Stomach smooth muscle (tissue), 2 donors: ENCODE measurements around the gene C9.
"Not testable (repeated sequence)": the region's sequence is repeated elsewhere in the genome, so short reads cannot be mapped to it uniquely, and the experiment has no call there.

Experiments used
- H3K27ac ChIP-seq: one replicate; pipeline ENCODE4 v1.7.0; 2013; ENCODE audit warnings: mild to moderate bottlenecking, low read length, inconsistent platforms
- H3K27me3 ChIP-seq, 2 donors: one replicate each; pipeline ENCODE4 v1.7.0; 2013; ENCODE audit warnings: low read length in 2 of 2; ENCODE audit not compliant: insufficient read depth in 2 of 2, control insufficient read depth in 1 of 2
- H3K36me3 ChIP-seq, 2 donors: one replicate each; pipeline ENCODE4 v1.7.0; 2013; ENCODE audit warnings: low read length in 2 of 2; ENCODE audit not compliant: control insufficient read depth in 2 of 2, insufficient read depth in 2 of 2
- H3K4me1 ChIP-seq: one replicate; pipeline ENCODE4 v1.7.0; 2013; ENCODE audit warnings: low read length; ENCODE audit not compliant: control insufficient read depth, insufficient read depth
- H3K4me3 ChIP-seq, 2 donors: one replicate each; pipeline ENCODE4 v1.7.0; 2013; ENCODE audit warnings: low read length in 2 of 2
- H3K9ac ChIP-seq, 2 donors: one replicate each; pipeline ENCODE4 v1.7.0; 2013; ENCODE audit warnings: low read length in 2 of 2, mild to moderate bottlenecking in 1 of 2
- H3K9me3 ChIP-seq, 2 donors: one replicate each; pipeline ENCODE4 v1.7.0; 2013; ENCODE audit warnings: low read length in 2 of 2; ENCODE audit not compliant: control insufficient read depth in 2 of 2
- donor health status: healthy.
- donor health status: Pancreatic carcinoma.

C9 gene

GRCh38 chr5:39331861-39332381 is 32.4 kb downstream of the C9 start:
- H3K36me3 ChIP-seq, result no peaks in the 10 kb centered on the region
- H3K4me3 ChIP-seq, result no peak overlapping the region
- H3K27me3 ChIP-seq, result peaks cover 0 to 2% of the 10 kb centered on the region in 2 donors
- H3K4me1 ChIP-seq, result no peaks in the 10 kb centered on the region
- no peak overlapping the region for H3K27ac ChIP-seq
- no peaks in the 10 kb centered on the region for H3K9me3 ChIP-seq
- no peak overlapping the region for H3K9ac ChIP-seq

- H3K9ac ChIP-seq, result no peak overlapping the region
- H3K36me3 ChIP-seq, result no peaks in the 10 kb centered on the region
- H3K9me3 ChIP-seq, result no peaks in the 10 kb centered on the region
- peaks cover 0 to 2% of the 10 kb centered on the region in 2 donors for H3K27me3 ChIP-seq
- no peak overlapping the region for H3K4me3 ChIP-seq
- H3K27ac ChIP-seq, result no peak overlapping the region
- H3K4me1 ChIP-seq, result no peaks in the 10 kb centered on the region
Measured at GRCh38 chr5:39328731-39329130, 35.6 kb downstream of the C9 start.

- Histone ChIP-seq H3K27me3 (no peaks in the 10 kb centered on the region), H3K9ac (no peak overlapping the region), H3K4me3 (no peak overlapping the region)
Measured at GRCh38 chr5:39323542-39323941, 40.8 kb downstream of the C9 start.

GRCh38 chr5:39319395-39319794 is 44.9 kb downstream of the C9 start:
- H3K9me3 ChIP-seq, result peaks cover 0 to 6% of the 10 kb centered on the region in 2 donors
- H3K4me3 ChIP-seq, result no peak overlapping the region
- no peak overlapping the region for H3K9ac ChIP-seq
- no peaks in the 10 kb centered on the region for H3K4me1 ChIP-seq
- H3K27me3 ChIP-seq, result no peaks in the 10 kb centered on the region
- no peak overlapping the region for H3K27ac ChIP-seq
- H3K36me3 ChIP-seq, result no peaks in the 10 kb centered on the region

More at GRCh38 chr5:39323542-39323941, 40.8 kb downstream of the C9 start:
- Histone ChIP-seq H3K4me1 (no peaks in the 10 kb centered on the region), H3K9me3 (peaks cover 0 to 6% of the 10 kb centered on the region in 2 donors), H3K27ac (no peak overlapping the region), H3K36me3 (no peaks in the 10 kb centered on the region)

GRCh38 chr5:39316464-39316863 is 47.8 kb downstream of the C9 start:
- H3K27me3 ChIP-seq, H3K4me3 ChIP-seq, H3K27ac ChIP-seq, H3K36me3 ChIP-seq, H3K9me3 ChIP-seq, H3K9ac ChIP-seq, H3K4me1 ChIP-seq: not testable (repeated sequence)

GRCh38 chr5:39315995-39316394 is 48.3 kb downstream of the C9 start:
- H3K4me3 ChIP-seq, result no peak overlapping the region
- no peaks in the 10 kb centered on the region for H3K27me3 ChIP-seq
- no peak overlapping the region for H3K9ac ChIP-seq
- H3K36me3 ChIP-seq, result no peaks in the 10 kb centered on the region
- no peaks in the 10 kb centered on the region for H3K4me1 ChIP-seq
- peaks cover 0 to 6% of the 10 kb centered on the region in 2 donors for H3K9me3 ChIP-seq
- no peak overlapping the region for H3K27ac ChIP-seq

GRCh38 chr5:39314591-39314990 is 49.7 kb downstream of the C9 start:
- Histone ChIP-seq H3K36me3 (no peaks in the 10 kb centered on the region), H3K4me1 (no peaks in the 10 kb centered on the region), H3K9ac (no peak overlapping the region), H3K4me3 (no peak overlapping the region), H3K27me3 (no peaks in the 10 kb centered on the region), H3K9me3 (peaks cover 0 to 3% of the 10 kb centered on the region in 2 donors), H3K27ac (no peak overlapping the region)

GRCh38 chr5:39309534-39309933 is 54.8 kb downstream of the C9 start:
- no peaks in the 10 kb centered on the region for H3K4me1 ChIP-seq
- no peaks in the 10 kb centered on the region for H3K36me3 ChIP-seq
- H3K27ac ChIP-seq, result no peak overlapping the region
- H3K4me3 ChIP-seq, result no peak overlapping the region
- no peaks in the 10 kb centered on the region for H3K27me3 ChIP-seq
- no peak overlapping the region for H3K9ac ChIP-seq
- no peaks in the 10 kb centered on the region for H3K9me3 ChIP-seq

- no peak overlapping the region for H3K27ac ChIP-seq
- H3K4me3 ChIP-seq, result no peak overlapping the region
- H3K4me1 ChIP-seq, result no peaks in the 10 kb centered on the region
Measured at GRCh38 chr5:39302472-39302871, 61.8 kb downstream of the C9 start.

GRCh38 chr5:39301406-39301805 is 62.9 kb downstream of the C9 start:
- no peak overlapping the region for H3K9ac ChIP-seq
- peaks cover 0 to 10% of the 10 kb centered on the region in 2 donors for H3K9me3 ChIP-seq
- H3K27ac ChIP-seq, result no peak overlapping the region
- no peak overlapping the region for H3K4me3 ChIP-seq
- H3K27me3 ChIP-seq, result no peaks in the 10 kb centered on the region
- no peaks in the 10 kb centered on the region for H3K4me1 ChIP-seq
- no peaks in the 10 kb centered on the region for H3K36me3 ChIP-seq

More at GRCh38 chr5:39302472-39302871, 61.8 kb downstream of the C9 start:
- Histone ChIP-seq H3K9ac (no peak overlapping the region), H3K36me3 (no peaks in the 10 kb centered on the region), H3K27me3 (no peaks in the 10 kb centered on the region), H3K9me3 (peaks cover 0 to 10% of the 10 kb centered on the region in 2 donors)

GRCh38 chr5:39299962-39300361 is 64.3 kb downstream of the C9 start:
- Histone ChIP-seq H3K27ac (no peak overlapping the region), H3K36me3 (no peaks in the 10 kb centered on the region), H3K9me3 (peaks cover 0 to 10% of the 10 kb centered on the region in 2 donors), H3K9ac (no peak overlapping the region), H3K4me1 (no peaks in the 10 kb centered on the region), H3K4me3 (no peak overlapping the region), H3K27me3 (no peaks in the 10 kb centered on the region)
